Epithelial cell of esophagus (primary cell): ENCODE measurements around the gene TNNC1.

ENCODE experiments used
- DNase-seq: peaks from one replicate; pipeline ENCODE4 v3.0.0; 2010; ENCODE audit warnings: low read depth
- H3K4me3 ChIP-seq: 2 replicates; pipeline ENCODE4 v1.5.1; 2011; ENCODE audit warnings: mild to moderate bottlenecking, low read length, control low read depth
- TF ChIP-seq, protein P1 (sequence below): IDR thresholded peaks from 2 replicates; pipeline ENCODE4 v1.5.1; 2011; ENCODE audit warnings: low read depth, mild to moderate bottlenecking, low read length, control low read depth, inconsistent platforms; ENCODE audit not compliant: insufficient read depth; ENCODE audit errors: missing control alignments

TNNC1 gene

GRCh38 chr3:52422669-52423068 lies 31.2 kb downstream of the TNNC1 start:
- DNase-seq, result no peak
- TF ChIP-seq, protein P1, sequence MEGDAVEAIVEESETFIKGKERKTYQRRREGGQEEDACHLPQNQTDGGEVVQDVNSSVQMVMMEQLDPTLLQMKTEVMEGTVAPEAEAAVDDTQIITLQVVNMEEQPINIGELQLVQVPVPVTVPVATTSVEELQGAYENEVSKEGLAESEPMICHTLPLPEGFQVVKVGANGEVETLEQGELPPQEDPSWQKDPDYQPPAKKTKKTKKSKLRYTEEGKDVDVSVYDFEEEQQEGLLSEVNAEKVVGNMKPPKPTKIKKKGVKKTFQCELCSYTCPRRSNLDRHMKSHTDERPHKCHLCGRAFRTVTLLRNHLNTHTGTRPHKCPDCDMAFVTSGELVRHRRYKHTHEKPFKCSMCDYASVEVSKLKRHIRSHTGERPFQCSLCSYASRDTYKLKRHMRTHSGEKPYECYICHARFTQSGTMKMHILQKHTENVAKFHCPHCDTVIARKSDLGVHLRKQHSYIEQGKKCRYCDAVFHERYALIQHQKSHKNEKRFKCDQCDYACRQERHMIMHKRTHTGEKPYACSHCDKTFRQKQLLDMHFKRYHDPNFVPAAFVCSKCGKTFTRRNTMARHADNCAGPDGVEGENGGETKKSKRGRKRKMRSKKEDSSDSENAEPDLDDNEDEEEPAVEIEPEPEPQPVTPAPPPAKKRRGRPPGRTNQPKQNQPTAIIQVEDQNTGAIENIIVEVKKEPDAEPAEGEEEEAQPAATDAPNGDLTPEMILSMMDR, result no peak
- H3K4me3 ChIP-seq, result no peak overlapping the region

DNA sequence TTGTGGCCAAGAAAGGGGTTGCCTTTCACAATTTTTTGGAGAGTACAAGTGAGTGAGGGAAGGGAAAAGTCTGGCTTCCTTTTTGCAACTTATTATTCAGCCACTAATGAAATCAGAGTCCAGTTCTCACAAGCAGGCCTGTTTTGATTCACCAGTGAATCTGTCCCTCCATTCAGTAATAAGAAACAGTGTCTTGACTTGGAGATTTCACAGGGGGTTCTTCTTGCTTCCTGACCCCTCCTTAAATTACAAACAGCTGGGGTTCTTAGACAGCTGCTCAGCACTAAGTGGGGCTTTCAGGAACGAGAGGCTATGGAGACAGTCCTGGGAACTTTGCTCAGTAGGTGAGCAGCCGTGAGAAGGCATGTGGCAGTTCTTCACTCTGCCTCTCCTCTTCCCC lies 33.5 kb downstream of the TNNC1 start:
- TF ChIP-seq, protein P1, result no peak
- no peak overlapping the region for H3K4me3 ChIP-seq
- DNase-seq, result no peak

GRCh38 chr3:52415800-52416199 lies 38.0 kb downstream of the TNNC1 start:
- peak; percentile 26 for DNase-seq
- TF ChIP-seq, protein P1, result no peak
- no peak overlapping the region for H3K4me3 ChIP-seq

DNA sequence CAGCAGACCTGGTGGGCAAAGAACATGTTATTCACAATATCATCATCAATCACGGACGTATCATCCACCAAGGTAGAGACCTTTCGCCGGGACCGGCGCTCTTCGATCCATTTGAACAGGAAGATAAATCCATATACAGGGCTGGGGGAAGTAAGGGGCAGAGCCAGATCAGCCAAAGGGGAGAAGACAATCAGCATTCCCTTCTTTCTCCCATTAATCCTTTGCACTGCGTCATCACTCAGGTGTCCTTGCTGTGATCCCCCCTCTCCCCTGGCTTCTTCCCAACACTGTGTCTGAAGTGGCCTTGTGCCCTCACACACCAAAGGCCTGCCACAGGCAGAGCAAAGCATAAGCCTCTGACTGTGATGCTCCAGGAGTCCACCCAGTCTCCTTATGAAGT lies 45.4 kb downstream of the TNNC1 start:
- H3K4me3 ChIP-seq, result peak overlapping the region; percentile 95
- DNase-seq, result no peak
- TF ChIP-seq, protein P1, result no peak

DNA sequence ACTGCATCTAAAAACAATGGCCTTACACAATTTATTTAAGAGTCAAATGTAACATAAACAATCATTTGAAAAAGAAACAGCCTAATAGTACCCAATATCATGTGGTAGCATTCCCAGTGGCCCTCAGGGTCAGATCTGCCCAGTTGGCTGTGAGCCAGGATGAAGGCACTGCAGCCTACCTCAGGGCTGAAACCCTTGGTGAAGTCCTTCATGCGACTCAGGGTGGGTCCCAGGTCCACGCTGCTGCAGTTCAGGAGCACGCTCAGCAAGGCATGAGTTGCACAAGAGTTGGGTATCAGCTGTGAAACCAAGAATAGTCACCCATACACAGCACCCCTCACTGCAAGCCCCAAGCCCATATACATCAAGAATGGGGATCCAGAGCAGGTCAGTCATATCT lies 46.1 kb downstream of the TNNC1 start:
- DNase-seq, result no peak
- TF ChIP-seq, protein P1, result no peak
- H3K4me3 ChIP-seq, result no peak overlapping the region

DNA sequence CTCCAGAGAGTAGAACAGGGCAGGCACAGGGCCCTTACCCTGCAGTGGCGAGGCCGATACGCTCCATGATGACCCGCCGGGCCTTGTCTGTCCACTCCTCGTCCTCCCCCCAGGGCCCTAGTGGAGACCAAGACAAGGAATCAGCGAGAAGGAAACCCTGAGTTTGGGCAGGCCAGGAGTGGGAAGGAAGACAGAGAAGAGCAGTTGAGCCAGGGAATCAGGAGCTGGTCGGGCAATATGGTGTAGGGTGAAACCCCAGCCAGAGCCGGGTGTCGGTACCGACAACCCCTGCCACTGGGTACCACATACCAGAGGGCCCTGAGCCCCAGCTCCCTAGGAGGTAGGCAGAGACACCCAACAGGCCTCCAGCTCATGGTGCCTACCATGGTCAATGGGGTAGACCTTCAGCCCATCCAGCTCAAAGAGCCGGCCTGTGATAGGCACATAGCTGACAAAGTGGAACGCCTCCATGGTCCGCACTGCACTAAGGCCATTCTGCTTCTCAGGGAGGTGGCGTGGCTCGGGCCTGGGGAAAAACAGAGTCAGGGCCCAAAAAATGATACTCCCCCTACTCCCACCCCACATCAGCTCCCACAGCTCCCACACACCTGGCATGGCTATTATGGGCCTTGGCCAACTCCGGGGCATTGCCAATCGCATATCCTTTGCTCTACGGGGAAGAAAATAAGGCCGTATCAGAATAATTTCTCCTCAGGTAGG lies 46.9 kb downstream of the TNNC1 start:
- TF ChIP-seq, protein P1, result no peak
- DNase-seq, result no peak
- H3K4me3 ChIP-seq, result no peak overlapping the region

- H3K4me3 ChIP-seq, result peak overlapping the region; percentile 37
- TF ChIP-seq, protein P1, result no peak
- DNase-seq, result peak; percentile 99
Observed at GRCh38 chr3:52406231-52406661, 47.6 kb downstream of the TNNC1 start.
